Measurements from ENCODE around the gene CTSE.

The CTSE gene

DNA sequence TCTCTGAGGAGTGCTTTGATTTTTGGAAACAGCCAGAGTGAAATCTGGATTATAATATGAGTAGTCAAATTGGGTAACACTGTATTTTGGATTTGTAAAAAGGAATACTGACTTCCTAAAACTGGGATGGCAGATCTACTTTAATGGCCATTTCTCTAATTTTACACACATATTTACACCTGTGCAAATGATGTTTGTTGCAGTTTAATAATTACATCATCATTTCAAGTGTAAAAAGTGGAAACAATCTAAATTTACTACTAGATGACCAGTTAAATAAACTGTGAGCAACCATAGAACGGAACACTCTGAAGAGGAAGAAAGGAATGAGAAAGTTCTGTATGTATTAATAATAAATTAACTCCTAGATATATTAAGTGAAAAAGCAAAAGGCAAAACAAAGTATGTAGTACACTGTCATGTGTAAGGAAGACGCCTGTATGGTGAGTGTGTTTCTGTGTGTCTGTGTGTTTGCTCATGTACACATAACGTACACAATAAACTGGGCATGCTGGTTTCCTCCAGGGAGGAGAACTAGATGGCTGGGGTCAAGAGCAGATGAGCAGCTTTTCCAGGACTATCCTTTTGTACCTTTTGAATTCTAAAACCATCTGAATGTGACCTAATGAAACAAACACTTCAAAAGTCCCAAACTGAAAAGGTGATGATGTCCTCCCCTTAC, 26.4 kb upstream of the CTSE start:
- no peak for DNase-seq (ENCODE audit: low read depth)

DNA sequence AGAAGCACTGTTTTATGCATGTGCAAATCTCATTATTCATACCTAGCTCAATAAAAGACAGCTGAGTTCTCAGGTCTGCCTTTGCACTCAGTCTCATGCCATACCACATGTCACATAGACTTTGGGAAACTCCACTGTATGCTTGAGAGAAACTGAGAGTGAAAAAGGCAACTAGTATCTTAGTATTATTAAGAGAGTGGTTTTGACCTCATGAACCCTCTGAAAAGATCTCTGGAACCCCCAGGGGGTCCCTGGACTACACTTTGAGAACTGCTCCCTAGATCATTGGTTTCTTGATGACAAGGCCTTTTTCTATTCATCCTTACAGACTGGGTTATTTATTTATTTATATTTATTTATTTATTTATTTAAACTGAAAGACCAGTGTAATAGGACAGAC, 25.6 kb upstream of the CTSE start:
- DNase-seq (ENCODE audit: low read depth), result no peak

DNA sequence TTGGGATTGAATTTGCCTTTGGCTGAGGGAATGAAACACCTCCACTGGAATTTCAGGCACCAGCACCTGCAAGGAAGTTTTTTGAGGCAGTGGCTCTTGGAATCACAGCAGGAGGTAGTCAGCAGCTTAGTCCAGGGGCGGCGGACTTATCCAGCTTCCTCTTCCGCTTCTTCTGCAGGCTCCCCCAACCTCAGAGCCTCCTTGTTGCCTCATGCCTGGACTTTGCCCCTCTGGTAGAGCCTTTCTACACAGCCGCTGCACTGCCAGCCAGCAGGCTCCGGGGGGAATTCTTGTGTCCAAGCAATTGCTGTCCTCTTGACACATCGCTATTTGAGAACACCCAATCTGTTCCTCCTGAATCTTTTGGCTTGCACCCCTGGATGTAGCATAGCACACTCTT, 24.9 kb upstream of the CTSE start:
- DNase-seq (ENCODE audit: low read depth), result no peak

DNA sequence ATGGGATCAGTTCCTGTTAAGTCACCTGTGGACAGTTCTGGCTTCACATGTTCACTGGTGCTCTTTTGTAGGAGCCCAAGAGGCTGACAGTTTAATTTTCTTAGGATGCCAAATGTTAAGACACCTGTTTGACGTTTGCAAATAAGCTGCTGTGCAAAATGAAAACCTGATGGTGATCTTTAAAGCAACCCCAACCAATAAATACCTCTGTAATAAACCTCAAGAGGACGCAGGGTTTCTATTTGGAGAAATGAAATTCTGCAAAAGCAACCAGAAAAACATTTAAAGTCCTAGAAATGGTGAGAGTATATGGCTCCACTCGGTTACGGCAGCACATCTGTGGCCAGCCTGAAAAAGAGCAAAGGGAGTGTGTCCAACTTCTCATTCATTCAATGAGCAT, 23.6 kb upstream of the CTSE start:
- no peak for DNase-seq (ENCODE audit: low read depth)

DNA sequence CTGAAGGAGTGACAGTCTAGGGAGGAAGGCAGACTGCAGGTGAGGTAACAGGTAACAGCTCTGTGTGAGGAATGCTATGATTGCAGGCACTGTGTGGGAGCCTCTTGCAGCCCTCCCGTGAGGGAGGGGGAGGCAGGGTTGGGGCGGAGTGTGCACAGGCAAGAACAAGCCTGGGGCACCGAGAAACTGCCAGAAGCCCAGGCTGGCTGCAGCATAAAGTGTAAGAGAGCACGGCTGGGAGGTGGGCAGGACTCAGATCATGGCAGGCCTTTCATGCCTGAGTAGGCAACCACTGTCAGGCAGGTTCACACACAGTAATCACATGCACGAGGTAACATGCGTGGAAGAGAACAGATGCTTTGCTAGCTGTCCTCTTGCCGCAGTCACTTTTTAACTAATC, 17.9 kb upstream of the CTSE start:
- no peak for DNase-seq (ENCODE audit: low read depth)

DNA sequence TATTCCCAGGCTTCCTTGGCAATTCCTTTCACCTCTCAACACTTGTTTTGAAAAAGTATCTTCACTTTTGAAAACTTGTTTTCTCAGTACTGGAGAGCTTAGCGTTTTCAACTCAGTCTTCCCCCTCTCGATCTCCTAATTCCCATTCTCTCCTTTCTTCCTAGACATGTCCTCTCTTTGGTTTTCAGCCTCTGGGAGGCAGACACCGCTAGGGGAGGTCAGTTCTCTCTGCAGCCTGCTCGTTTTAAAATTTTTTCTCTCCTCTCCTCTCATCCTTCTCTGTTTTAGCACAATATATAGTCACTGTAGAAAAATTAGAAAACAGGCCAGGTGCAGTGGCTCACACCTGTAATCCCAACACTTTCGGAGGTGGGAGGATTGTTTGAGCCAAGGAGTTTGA, 16.6 kb upstream of the CTSE start:
- DNase-seq (ENCODE audit: low read depth), result no peak

DNA sequence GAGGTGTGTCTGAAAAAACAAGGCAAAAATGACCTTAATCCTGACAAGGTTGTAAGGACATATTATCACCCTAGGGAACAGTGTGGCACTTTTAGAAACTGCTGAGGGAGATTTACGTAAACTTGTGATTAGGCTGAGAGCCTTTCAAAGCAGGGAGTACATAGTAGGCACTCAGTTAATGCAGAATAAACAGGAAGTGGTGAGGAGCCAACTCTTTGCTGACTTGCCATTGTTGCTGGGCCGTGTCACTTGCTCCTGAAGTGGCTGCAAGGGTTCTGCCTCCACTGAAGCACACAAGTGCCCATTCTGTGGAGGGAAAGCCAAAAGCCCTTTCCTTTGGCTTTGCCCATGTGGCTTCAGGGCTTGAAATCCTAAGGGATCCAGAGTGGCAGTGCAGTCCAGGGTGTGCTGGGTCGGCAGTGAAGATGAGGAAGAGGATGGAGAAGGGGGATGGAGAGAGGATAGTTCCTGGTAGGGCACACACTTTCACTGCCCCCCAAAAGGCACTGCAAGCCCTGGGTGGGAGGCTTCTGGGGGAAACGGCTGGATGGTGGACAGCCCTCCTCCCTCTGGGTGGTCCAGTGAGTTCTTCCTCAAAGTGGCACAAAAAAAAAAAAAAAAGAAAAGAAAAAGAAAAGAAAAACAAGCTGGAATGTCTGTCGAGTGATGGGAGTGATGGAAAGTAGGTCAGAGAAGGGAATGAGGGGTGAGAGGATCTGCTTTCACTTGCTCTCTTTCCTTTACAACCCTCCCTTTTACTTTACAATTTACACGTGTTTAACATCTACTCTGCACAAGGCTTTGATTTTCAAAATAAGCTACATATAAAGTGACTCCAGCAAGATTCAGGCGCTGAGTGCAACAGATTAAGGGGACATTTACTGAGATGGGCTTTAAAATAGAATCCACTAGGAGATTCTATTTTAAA, 15.6 kb upstream of the CTSE start:
- DNase-seq (ENCODE audit: low read depth), result no peak

DNA sequence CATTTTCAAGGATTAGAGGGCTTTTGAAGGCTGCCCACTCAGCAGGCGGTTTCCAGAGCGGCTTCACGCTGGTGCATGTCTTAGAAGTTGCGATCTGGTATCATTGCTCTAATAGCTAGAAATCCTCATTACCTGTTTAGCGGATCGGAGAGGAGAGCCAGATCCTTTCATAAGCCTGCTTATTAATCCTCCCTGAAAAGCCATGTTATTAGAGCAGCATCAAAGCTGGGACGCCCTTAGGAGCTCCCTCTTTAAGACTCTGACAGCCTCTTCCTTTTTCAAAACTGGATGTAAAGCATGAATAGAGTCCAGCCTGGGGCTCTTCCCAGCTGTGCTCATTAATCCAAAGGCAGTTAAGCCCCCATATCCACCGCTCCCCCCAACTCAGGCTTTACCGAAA, 13.9 kb upstream of the CTSE start:
- no peak for DNase-seq (ENCODE audit: low read depth)

DNA sequence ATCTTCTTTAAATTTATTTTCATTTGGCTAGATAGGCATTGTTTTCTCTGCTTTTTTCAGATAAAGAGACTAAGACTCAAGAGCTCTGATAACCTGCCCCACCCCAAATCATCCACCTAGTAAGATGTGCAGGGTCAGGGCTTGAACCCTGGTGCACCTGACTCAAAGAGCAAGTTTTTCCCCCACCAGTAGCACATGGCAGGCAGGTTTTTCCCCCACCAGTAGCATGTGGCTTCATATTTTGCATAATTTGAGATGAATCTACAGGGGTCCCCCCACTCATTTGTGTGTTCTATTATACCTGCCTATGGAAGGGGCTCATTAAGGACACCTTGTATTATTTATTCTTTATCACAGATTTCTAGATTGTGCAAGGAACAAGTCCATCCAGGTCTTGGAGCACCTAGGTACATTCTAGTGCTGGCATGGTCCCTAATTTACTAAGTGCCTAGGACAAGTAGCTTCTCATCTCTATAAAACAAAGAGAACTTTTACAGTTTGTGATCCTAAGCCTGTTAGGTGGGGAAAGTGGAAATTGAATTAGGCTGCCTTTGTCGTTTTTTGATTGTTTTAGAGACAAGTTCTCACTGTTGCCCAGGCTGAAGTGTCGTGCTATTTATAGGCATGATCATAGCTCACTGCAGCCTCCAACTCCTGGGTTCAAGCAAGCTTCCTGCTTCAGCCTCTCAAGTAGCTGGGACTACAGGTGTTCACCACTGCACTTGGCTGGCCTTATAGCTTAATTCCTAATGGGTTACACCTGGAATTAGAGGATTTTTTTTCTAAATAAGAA, 13.2 kb upstream of the CTSE start:
- DNase-seq (ENCODE audit: low read depth), result no peak

DNA sequence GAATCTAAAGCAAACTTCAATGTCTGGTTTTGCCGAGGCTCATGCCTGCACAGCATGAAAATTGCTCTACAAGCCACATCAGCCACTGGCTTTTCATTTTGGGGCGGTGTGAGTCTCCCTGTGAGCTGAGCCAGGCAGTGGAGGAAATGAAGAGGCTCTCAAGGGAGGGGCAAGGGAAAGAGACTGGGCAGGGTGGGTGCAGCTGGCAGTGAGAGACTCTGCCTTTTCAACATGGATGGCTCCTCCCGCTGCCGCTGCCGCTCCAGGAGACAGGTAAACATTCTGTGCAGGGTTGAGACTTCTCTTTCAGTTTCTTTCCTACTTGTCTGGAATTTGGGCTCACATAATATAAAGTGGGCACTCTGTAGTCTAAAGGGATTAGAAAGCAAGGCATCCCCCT, 11.3 kb upstream of the CTSE start:
- DNase-seq (ENCODE audit: low read depth), result no peak

DNA sequence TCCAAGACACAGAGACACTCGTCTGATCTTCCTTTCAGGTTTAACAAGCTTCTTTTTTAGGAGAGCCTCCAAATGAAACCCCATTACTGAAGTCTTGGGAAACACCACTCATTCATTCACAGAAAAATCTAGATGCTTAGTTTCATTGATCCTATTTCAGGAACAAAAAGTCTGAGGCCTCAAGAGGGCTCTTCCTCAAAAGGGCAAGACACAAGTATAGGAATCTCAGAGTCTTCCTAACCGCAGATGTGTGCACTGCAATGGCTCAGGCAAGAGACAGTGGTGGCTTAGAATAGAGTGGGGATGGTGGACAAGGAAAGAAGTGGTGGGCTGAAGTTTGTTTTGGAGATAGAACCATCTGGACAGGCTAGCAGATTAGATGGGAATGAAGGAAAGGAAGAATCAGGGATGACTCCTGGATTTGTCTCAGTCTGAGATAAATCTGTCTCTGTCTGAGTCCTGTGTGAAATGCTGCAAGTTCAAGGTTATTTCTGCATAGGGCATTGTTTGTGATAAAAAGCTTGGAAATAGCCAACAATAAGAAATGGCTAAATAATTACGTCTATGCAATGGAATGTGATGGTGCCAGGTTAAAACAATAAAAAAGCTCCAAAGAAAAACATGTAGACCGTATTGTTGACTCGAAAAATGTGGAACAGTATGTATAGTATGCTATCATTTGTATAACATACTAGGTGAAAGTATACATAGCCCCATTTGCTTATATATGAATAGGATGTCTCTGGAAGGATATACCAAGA, 8.9 kb upstream of the CTSE start:
- no peak for DNase-seq (ENCODE audit: low read depth)

DNA sequence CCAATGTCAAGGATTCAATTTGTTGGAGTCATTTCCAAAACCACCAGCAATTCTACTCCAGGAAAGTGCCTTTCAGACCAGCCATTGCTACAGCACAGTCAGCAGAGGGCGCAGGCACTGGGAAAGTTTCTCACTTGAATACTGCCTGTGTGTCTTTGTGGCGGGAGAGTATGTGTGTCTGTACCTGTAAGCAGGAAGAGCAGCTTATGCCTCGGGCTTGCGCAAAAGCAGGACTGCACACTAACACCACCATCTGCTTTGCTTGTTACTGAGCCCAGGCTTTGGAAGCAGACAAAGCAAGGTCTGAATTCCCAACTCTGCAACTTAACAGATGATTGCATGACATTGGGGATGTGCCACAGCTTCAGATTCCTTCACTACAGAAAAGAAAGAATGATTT, 7.0 kb upstream of the CTSE start:
- peak; percentile 26 for DNase-seq (ENCODE audit: low read depth)

DNA sequence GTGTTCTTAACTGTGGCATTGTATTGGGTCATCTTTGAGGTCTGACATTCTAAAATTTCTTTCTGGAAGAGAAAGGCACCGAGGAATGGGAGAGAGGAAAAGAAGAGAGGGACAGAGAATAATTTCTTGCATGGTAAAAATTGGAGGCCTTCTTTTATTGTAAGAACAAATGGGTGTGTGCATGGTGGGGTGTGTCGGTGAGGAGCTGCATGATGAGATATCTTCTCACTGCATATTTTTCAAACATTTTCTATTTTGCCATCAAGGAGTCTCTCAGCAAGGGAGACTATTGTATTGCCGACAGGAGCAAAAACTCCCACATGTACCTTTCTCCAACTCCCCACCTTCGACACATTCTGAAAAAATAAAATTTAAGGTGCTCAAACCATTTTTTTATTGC, 6.5 kb upstream of the CTSE start:
- DNase-seq (ENCODE audit: low read depth), result no peak

DNA sequence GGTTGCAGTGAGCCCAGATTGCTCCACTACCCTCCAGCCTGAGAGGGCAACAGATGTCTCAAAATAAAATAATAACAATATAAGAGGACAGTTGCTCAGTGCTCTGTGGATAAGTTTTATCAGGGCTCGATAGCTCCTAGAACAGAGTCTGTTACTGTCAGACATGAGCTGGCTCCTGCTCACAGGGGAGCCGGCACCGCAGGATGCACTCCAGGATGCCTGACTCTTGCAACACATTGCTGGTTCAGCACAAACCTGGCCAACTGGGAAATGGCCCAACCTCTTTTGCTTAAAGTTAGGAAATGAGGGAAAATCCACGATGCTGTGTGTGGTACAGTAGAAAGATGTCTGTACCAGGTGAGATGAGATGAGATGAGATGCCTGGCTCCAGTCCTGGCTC, 5.8 kb upstream of the CTSE start:
- DNase-seq (ENCODE audit: low read depth), result peak; percentile 20

DNA sequence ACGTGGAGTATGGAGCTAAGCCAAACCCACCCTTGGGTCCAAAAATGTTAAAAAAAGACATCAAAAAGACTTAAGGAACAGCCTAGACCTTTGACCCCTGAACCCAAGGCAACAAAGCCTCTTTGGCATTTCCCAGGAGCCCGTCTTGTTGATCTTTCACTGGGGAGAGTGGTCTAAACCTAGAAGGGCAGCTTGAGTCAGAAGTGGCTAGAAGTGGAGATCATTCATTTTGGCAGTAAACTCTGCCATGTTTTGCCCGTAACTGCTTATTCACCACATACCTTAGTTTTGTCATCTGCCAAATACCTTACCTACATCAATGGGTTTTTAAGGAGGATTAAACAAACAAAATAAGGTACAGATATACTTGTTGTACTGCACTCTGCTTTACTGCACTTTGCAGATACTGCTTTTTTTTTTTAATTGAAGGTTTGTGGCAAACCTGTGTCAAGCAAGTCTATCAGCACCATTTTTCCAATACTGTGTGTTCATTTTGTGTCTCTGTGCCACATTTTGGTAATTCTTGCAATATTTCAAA, 1.7 kb upstream of the CTSE start:
- DNase-seq (ENCODE audit: low read depth), result no peak

DNA sequence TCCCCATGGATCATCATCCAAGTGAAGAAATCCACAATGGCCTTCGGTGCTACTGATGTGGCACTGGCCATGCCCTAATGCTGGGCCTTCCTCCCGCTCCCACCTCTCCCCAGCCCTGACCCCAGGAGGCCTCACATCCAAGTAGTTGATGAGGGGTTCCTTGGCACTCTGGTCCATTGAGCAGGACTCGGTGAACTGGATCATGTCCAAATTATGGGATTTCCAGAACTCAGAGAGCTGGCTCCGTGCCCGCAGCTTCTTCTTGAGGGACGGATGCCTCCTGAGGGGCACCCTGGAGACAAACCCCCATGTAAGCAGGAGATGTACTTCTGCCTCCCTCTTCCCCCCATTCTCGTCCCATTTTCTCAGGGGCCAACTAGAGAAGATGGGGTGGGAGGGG, 929 bp downstream of the CTSE start:
- DNase-seq (ENCODE audit: low read depth), result no peak

DNA sequence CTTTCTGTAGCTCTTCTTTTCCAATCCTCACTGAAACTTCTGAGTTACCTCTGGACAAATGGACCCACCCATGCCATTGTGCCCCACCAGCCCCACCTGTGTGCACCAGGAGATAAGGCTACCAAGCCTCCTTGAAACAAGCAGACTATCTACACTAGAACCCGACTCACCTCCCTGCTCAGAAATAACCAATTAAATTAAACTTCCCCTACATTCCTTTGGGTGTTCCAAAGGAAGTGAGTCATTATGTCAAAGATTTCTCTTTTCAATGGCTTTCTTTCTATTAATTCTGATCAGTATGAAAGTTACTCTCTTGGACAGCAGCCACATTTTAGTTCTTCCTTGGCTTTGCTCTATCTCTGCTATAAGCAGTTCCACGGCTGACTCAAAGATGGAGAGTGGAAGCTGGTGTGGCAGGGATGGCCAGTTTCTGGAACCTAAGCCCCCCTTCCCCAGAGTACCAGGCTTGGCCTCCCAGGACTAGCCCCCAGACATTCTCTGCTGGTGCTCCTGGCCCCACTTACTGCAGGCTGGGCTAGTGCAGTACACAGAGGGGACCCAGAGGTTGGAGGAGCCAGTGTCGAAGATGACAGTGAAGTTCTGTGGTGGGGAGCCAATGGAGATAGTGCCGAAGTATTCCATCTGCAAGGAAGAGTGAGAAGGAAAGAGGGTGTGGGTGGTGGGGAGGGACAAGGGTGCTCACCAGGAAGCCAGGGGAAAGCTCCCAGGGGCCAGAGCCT, 1.9 kb downstream of the CTSE start:
- DNase-seq (ENCODE audit: low read depth), result no peak

DNA sequence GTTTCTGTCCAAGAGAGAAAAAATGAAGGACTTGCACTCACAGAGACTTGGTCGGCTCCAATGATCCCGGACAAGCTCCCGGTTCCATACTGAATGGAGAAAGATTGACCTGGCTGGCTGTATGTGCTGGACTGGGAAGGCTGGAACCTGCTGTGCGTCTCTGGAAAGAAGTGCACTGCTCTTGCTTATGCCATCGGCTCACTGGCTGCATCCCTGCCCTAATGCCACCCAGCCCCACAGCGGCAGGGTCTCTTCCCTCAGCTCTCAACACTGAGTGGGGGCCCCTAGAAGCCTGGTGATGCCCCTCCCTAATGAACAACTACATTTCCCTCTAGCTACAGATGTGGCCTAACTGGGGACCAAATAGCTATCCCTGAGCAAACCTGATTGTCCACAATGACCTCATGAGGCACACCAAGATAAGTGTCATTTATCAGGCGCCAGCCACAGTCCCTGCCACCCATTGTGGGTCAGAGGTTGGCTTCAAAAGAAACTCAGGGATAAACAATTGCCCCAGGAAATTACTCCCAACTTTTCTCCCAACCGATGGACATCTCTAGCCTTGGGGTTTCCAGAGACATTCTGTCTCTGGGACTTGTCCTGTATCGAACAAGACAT, 2.6 kb downstream of the CTSE start:
- DNase-seq (ENCODE audit: low read depth), result no peak

DNA sequence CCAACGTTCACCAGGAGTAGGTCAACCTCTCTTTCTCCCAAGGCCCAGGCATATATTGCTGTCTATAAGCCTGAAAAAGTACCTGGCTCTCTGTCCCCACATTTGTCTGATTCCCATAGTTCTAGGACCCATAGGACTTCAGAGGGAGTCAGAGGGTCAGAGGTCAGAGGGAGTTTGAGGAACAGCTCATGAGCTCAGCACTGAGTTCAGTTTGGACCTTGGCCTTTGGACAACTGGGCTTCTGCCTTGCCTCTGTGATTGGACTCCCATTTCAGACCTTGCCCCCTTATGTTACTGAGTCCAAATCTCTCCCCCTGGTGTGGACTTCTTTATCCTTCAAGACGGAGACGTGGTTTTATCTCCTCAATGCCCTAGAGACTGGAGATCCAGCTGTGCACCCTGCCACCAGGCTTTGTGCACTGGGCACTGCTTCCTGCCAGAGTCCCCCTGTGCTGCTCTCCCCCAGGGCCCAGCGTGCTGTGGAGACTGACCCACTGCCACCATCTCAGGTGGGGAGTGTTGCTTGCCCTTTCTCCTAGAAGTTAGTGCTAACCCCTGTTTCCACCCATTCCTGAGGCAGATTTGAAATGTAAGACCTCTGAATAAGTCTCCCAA, 3.2 kb downstream of the CTSE start:
- no peak for DNase-seq (ENCODE audit: low read depth)

DNA sequence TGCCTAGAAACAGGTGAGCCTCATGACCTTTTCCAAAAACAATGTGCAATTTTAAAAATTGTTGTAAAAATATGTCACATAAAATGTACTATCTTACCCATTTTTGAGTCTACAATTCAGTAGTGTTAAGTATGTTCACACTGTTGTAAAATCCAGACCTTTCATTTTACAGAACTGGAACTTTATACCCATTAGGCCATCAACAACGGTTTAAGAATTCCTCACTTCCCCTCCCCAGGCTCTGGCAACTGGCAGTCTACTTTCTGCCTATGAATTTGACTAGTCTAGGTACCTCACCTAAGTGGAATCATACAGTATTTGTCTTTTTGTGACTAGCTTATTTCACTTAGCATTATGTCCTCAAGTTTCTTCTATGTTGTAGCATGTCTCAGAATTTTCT, 8.6 kb downstream of the CTSE start:
- no peak for DNase-seq (ENCODE audit: low read depth)
